ENCODE results near the gene ZNF714.

The ZNF714 gene

GRCh38 chr19:21082011-21082975, at the start of gene ZNF714:
TSS of gene ZNF714 (plus strand) at chr19:21082203. CDS start at chr19:21098269, 16,066 bp downstream.
- no peak for TF ChIP-seq CTCF (IDR thresholded peaks at IDR 0.05; ENCODE audit: low read depth, low read length, missing control alignments)
- Histone ChIP-seq H3K27ac (peak within 1 kb of the TSS; percentile 81), H3K36me3 (replicated peaks) (no peaks in the 10 kb centered on the region), H3K4me3 (ENCODE audit: low read depth, low read length) (peak within 1 kb of the TSS; percentile 70), H3K27me3 (replicated peaks) (no peaks in the 10 kb centered on the region)
- DNase-seq = peak; percentile 95
- in situ Hi-C loops (cut with HindIII; ENCODE audit: low pct_ligation_motif_present, low sequenced_read_pairs) = no loop called here

- no peak overlapping the region for H3K4me3 ChIP-seq (ENCODE audit: low read depth, low read length)
- no peak overlapping the region for H3K27ac ChIP-seq
- H3K27me3 ChIP-seq (replicated peaks) = no peaks in the 10 kb centered on the region
- DNase-seq = no peak
- TF ChIP-seq CTCF (IDR thresholded peaks at IDR 0.05; ENCODE audit: low read depth, low read length, missing control alignments) = no peak
- in situ Hi-C loops (cut with HindIII; ENCODE audit: low pct_ligation_motif_present, low sequenced_read_pairs) = no loop called here
- peaks cover 7% of the 10 kb centered on the region for H3K36me3 ChIP-seq (replicated peaks)
Measured at GRCh38 chr19:21045028-21045427, 37.0 kb upstream of the ZNF714 start.

GRCh38 chr19:21046489-21046888, 35.5 kb upstream of the ZNF714 start:
- Histone ChIP-seq H3K27ac (no peak overlapping the region), H3K4me3 (ENCODE audit: low read depth, low read length) (no peak overlapping the region), H3K36me3 (replicated peaks) (peaks cover 7% of the 10 kb centered on the region), H3K27me3 (replicated peaks) (no peaks in the 10 kb centered on the region)
- DNase-seq = no peak
- in situ Hi-C loops (cut with HindIII; ENCODE audit: low pct_ligation_motif_present, low sequenced_read_pairs) = no loop called here
- TF ChIP-seq CTCF (IDR thresholded peaks at IDR 0.05; ENCODE audit: low read depth, low read length, missing control alignments) = no peak

GRCh38 chr19:21047716-21048115, 34.3 kb upstream of the ZNF714 start:
- no peak overlapping the region for H3K4me3 ChIP-seq (ENCODE audit: low read depth, low read length)
- DNase-seq = no peak

GRCh38 chr19:21052902-21053301, 29.1 kb upstream of the ZNF714 start:
- H3K36me3 ChIP-seq (replicated peaks) = peaks cover 19% of the 10 kb centered on the region
- no peak overlapping the region for H3K4me3 ChIP-seq (ENCODE audit: low read depth, low read length)
- TF ChIP-seq CTCF (IDR thresholded peaks at IDR 0.05; ENCODE audit: low read depth, low read length, missing control alignments) = no peak
- in situ Hi-C loops (cut with HindIII; ENCODE audit: low pct_ligation_motif_present, low sequenced_read_pairs) = no loop called here
- no peak overlapping the region for H3K27ac ChIP-seq
- H3K27me3 ChIP-seq (replicated peaks) = no peaks in the 10 kb centered on the region
- no peak for DNase-seq

More at GRCh38 chr19:21047716-21048115, 34.3 kb upstream of the ZNF714 start:
- H3K27me3 ChIP-seq (replicated peaks) = no peaks in the 10 kb centered on the region
- in situ Hi-C loops (cut with HindIII; ENCODE audit: low pct_ligation_motif_present, low sequenced_read_pairs) = no loop called here
- no peak for TF ChIP-seq CTCF (IDR thresholded peaks at IDR 0.05; ENCODE audit: low read depth, low read length, missing control alignments)
- no peak overlapping the region for H3K27ac ChIP-seq
- peaks cover 7% of the 10 kb centered on the region for H3K36me3 ChIP-seq (replicated peaks)

Measured in brain microvascular endothelial cell (primary cell).